HG03066 (cell line): Measurements from ENCODE around the gene VTA1.

Experiments
- ATAC-seq: cut with Tn5 transposase; IDR thresholded peaks from one replicate; pipeline ENCODE4 v1.9.1; 2021; ENCODE audit warnings: low read depth; ENCODE audit not compliant: unreplicated experiment

VTA1 gene

GRCh38 chr6:142260748-142261147, 113.7 kb downstream of the VTA1 start:
- no peak for ATAC-seq

- ATAC-seq = no peak
Measured at GRCh38 chr6:142262231-142262630, 115.2 kb downstream of the VTA1 start.

GRCh38 chr6:142265476-142265875, 118.4 kb downstream of the VTA1 start:
- no peak for ATAC-seq

- ATAC-seq = no peak
Measured at GRCh38 chr6:142266060-142266459, 119.0 kb downstream of the VTA1 start.

GRCh38 chr6:142271476-142271875, 124.4 kb downstream of the VTA1 start:
- no peak for ATAC-seq
